Vagina (tissue), 2 donors: ENCODE results near the gene DDX49.

Source experiments
- POLR2AphosphoS5 ChIP-seq, 2 donors: sonication (generic); formaldehyde crosslinking; IDR thresholded peaks; one replicate each; pipeline ENCODE4 v1.9.0; 2017; ENCODE audit warnings: antibody characterized with exemption in 2 of 2, mild to moderate bottlenecking in 2 of 2, low read depth in 1 of 2; ENCODE audit not compliant: insufficient read depth in 1 of 2
- TF ChIP-seq, protein P1 (sequence below), 3 experiments: fragments of 450-650 bp in 2 of 3; fragments of 200-600 bp in 1 of 3; sonication (generic) in 1 of 3; IDR thresholded peaks; one replicate each; pipeline ENCODE4 v1.5.1; 2017 to 2019; ENCODE audit warnings: antibody characterized with exemption in 3 of 3, mild to moderate bottlenecking in 2 of 3, moderate library complexity in 2 of 3

DNA sequence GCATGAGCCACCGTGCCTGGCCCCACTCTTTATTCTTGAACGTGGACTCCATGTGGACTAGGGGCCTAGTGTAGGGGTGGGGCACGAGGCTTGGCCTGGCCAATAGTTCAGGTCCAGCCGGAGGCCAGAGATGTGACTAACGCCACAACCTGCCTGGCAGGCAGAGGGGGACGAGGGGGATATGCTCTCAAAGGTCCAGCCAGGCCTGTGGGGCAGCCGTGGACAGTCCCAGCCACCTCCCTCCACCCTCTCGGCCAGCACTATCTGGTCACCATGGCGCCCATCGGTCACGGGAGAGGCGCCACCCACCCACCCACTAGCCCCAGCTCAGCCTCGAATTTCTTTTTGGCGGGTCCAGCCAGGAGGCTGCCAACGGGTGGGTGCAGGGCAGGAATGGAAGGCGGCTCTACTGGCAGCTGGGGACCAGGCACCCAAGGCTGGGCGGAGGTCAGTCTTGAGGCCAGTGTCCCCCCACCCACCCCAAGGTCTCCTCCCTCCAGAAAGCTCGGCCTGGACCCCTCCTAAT is 21.4 kb upstream of the DDX49 start:
- TF ChIP-seq, protein P1, sequence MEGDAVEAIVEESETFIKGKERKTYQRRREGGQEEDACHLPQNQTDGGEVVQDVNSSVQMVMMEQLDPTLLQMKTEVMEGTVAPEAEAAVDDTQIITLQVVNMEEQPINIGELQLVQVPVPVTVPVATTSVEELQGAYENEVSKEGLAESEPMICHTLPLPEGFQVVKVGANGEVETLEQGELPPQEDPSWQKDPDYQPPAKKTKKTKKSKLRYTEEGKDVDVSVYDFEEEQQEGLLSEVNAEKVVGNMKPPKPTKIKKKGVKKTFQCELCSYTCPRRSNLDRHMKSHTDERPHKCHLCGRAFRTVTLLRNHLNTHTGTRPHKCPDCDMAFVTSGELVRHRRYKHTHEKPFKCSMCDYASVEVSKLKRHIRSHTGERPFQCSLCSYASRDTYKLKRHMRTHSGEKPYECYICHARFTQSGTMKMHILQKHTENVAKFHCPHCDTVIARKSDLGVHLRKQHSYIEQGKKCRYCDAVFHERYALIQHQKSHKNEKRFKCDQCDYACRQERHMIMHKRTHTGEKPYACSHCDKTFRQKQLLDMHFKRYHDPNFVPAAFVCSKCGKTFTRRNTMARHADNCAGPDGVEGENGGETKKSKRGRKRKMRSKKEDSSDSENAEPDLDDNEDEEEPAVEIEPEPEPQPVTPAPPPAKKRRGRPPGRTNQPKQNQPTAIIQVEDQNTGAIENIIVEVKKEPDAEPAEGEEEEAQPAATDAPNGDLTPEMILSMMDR (IDR thresholded peaks at IDR 0.05), result no peak
- TF ChIP-seq POLR2AphosphoS5 (IDR thresholded peaks at IDR 0.05; ENCODE audit: insufficient read depth in 1 of 2, low read depth in 1 of 2), result no peak
